ENCODE measurements around the gene OXA1L. TPM values are rescaled to one million over a fixed set of nuclear protein-coding genes. Genes with fewer than 3 reads are reported as not detected.

OXA1L gene
- total and polyA plus RNA-seq, 2 of the 13 experiments (the other 11 are each of a cell fraction or from before 2014, with no cell fraction given), result 230 to 589 TPM

GRCh38 chr14:22819151-22819988 is 52.9 kb downstream of the OXA1L start (continued):
- TF ChIP-seq MTERF4 (CRISPR knock-in tag; IDR thresholded peaks at IDR 0.05) (no peak), ZNF713 (CRISPR knock-in tag; IDR thresholded peaks at IDR 0.05) (no peak), NR2F6 (IDR thresholded peaks at IDR 0.05) (no peak), NR2F6 (CRISPR knock-in tag; IDR thresholded peaks at IDR 0.05) (no peak; the same call in none of the 2 replicates), ZNF543 (CRISPR knock-in tag; IDR thresholded peaks at IDR 0.05) (no peak), TEAD2 (CRISPR knock-in tag; IDR thresholded peaks at IDR 0.05) (no peak), ZNF570 (CRISPR knock-in tag; IDR thresholded peaks at IDR 0.05; ENCODE audit: borderline replicate concordance) (no peak), TFAP4 (IDR thresholded peaks at IDR 0.05; ENCODE audit: borderline replicate concordance, low read depth) (peak; percentile 94), ZZZ3 (CRISPR knock-in tag; IDR thresholded peaks at IDR 0.05; ENCODE audit: borderline replicate concordance) (no peak), RXRA (CRISPR knock-in tag; IDR thresholded peaks at IDR 0.05) (no peak), TFE3 (CRISPR knock-in tag; IDR thresholded peaks at IDR 0.05) (no peak), ZNF558 (CRISPR knock-in tag; IDR thresholded peaks at IDR 0.05; ENCODE audit: borderline replicate concordance) (no peak), ZNF101 (CRISPR knock-in tag; IDR thresholded peaks at IDR 0.05; ENCODE audit: borderline replicate concordance, low read depth) (no peak), ZNF746 (CRISPR knock-in tag; IDR thresholded peaks at IDR 0.05) (peak; percentile 65; the same call in 1 of the 2 replicates), ATM (IDR thresholded peaks at IDR 0.05; ENCODE audit: borderline replicate concordance) (no peak), FUBP1 (CRISPR knock-in tag; IDR thresholded peaks at IDR 0.05; ENCODE audit: borderline replicate concordance) (no peak), FOXJ3 (CRISPR knock-in tag; IDR thresholded peaks at IDR 0.05; ENCODE audit: borderline replicate concordance) (no peak), ZNF350 (CRISPR knock-in tag; IDR thresholded peaks at IDR 0.05; ENCODE audit: borderline replicate concordance, low read depth) (peak; percentile 50; the same call in 1 of the 2 replicates), ZNF234 (CRISPR knock-in tag; conservative IDR thresholded peaks at IDR 0.05) (no peak)
- TF ChIP-seq, protein P1, sequence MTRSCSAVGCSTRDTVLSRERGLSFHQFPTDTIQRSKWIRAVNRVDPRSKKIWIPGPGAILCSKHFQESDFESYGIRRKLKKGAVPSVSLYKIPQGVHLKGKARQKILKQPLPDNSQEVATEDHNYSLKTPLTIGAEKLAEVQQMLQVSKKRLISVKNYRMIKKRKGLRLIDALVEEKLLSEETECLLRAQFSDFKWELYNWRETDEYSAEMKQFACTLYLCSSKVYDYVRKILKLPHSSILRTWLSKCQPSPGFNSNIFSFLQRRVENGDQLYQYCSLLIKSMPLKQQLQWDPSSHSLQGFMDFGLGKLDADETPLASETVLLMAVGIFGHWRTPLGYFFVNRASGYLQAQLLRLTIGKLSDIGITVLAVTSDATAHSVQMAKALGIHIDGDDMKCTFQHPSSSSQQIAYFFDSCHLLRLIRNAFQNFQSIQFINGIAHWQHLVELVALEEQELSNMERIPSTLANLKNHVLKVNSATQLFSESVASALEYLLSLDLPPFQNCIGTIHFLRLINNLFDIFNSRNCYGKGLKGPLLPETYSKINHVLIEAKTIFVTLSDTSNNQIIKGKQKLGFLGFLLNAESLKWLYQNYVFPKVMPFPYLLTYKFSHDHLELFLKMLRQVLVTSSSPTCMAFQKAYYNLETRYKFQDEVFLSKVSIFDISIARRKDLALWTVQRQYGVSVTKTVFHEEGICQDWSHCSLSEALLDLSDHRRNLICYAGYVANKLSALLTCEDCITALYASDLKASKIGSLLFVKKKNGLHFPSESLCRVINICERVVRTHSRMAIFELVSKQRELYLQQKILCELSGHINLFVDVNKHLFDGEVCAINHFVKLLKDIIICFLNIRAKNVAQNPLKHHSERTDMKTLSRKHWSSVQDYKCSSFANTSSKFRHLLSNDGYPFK (CRISPR knock-in tag; IDR thresholded peaks at IDR 0.05; ENCODE audit: borderline replicate concordance), result peak; percentile 55; the same call in 1 of the 2 replicates
- TF ChIP-seq, protein P2, sequence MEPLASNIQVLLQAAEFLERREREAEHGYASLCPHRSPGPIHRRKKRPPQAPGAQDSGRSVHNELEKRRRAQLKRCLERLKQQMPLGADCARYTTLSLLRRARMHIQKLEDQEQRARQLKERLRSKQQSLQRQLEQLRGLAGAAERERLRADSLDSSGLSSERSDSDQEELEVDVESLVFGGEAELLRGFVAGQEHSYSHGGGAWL (CRISPR knock-in tag; IDR thresholded peaks at IDR 0.05), result 0 out of 2 replicates have a peak, but pooled peaks have one; percentile 39

All from HepG2 (cell line).